ENCODE results near the gene CHST9.

DNA sequence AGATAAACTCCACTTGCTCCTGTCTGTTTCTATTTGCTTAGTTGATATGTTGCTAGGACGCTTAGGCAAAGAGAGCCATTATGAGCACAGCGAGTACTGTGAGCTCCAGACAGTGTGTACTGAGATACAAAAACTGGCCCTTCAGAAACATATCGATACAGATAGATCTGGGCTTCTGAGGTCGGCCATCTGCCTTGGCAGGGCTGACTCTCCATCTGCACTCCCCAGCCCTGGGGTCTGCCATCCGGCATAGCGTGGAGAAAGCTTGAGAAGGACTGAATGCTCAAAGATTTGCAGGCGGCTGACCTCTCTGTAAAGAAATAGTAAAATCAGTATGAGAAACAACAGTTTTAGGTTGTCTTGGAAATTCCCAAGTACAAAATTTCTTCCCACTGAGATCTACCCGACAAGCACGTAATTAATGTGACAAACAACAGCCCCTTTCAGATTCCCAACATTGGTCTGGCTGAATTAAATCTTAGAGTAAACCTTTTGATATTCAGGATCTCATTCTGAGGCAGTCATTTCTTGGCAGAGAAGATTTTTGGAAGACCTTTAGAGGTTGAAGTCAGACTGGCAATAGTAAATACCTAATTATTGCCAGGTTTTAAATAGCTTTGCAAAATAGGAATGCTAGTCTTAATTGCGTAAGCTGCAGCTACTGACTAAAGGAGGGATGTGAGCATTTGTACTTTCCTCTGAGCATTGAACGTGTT is 127.4 kb downstream of the CHST9 start:
- TF ChIP-seq CTCF (IDR thresholded peaks at IDR 0.05 in 2 of 3, conservative IDR thresholded peaks at IDR 0.05 in 1 of 3; ENCODE audit: control insufficient read depth in 2 of 3, extremely low read depth in 1 of 3, insufficient read depth in 1 of 3, low read depth in 3 of 3, low read length in 3 of 3): no peak
- TF ChIP-seq, protein P1, sequence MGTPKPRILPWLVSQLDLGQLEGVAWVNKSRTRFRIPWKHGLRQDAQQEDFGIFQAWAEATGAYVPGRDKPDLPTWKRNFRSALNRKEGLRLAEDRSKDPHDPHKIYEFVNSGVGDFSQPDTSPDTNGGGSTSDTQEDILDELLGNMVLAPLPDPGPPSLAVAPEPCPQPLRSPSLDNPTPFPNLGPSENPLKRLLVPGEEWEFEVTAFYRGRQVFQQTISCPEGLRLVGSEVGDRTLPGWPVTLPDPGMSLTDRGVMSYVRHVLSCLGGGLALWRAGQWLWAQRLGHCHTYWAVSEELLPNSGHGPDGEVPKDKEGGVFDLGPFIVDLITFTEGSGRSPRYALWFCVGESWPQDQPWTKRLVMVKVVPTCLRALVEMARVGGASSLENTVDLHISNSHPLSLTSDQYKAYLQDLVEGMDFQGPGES (IDR thresholded peaks at IDR 0.05): no peak
- TF ChIP-seq ATF2 (IDR thresholded peaks at IDR 0.05; ENCODE audit: low read length): no peak

Measured in GM12878 (cell line).